Measurements from ENCODE around the gene ANKEF1. TPM values are rescaled to one million over a fixed set of nuclear protein-coding genes. Genes with fewer than 3 reads are reported as not detected.
"Not testable (repeated sequence)": the region's sequence is repeated elsewhere in the genome, so short reads cannot be mapped to it uniquely, and the experiment has no call there.

The ANKEF1 gene
- total RNA-seq, 4 donors from 2014 or later: 10.1 to 14.2 (median 11.5) TPM

DNA sequence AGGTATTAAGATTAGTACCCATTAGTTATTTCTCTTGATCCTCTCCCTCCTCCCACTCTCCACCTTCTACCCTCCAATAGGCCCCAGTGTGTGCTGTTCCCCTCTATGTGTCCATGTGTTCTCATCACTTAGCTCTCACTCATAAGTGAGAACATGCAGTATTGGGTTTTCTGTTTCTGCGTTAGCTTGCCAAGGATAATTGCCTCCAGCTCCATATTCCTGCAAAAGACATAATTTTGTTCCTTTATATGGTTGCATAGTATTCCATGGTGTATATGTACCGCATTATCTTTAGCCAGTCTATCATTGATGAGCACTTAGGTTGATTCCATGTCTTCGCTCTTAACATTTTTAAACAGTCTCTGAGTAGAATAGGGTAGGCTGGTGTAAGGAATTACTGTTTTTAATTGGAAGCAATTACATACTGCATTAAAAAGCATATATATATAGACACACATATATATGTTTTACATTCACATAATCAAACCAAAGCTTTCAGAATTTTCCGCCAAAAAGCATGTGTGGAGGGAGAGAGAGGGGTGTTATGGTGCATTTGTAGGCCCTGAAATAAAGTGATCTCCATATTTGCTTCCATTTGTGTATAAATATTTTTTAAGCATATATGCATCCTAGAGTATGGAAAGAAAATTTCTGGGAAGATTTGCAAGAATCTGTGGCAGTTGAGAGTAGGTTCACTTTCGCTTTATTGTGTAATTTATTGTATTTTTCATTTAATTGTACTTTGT is 709 bp upstream of the ANKEF1 start:
- TF ChIP-seq, protein P1, sequence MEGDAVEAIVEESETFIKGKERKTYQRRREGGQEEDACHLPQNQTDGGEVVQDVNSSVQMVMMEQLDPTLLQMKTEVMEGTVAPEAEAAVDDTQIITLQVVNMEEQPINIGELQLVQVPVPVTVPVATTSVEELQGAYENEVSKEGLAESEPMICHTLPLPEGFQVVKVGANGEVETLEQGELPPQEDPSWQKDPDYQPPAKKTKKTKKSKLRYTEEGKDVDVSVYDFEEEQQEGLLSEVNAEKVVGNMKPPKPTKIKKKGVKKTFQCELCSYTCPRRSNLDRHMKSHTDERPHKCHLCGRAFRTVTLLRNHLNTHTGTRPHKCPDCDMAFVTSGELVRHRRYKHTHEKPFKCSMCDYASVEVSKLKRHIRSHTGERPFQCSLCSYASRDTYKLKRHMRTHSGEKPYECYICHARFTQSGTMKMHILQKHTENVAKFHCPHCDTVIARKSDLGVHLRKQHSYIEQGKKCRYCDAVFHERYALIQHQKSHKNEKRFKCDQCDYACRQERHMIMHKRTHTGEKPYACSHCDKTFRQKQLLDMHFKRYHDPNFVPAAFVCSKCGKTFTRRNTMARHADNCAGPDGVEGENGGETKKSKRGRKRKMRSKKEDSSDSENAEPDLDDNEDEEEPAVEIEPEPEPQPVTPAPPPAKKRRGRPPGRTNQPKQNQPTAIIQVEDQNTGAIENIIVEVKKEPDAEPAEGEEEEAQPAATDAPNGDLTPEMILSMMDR (IDR thresholded peaks at IDR 0.05): no peak
- TF ChIP-seq POLR2A (IDR thresholded peaks at IDR 0.05): no peak
- Histone ChIP-seq H3K27me3 (no peaks in the 10 kb centered on the region), H3K4me3 (replicated peaks in 1 of 3) (no peak overlapping the region), H3K27ac (no peak overlapping the region), H3K36me3 (no peaks in the 10 kb centered on the region), H3K9me3 (no peaks in the 10 kb centered on the region), H3K4me1 (peaks cover 3 to 7% of the 10 kb centered on the region in 2 donors)
- intact Hi-C loops (cut with DNase I): no loop called here
- WGBS, 2 donors: 83 to 87% methylated on average over 5 of the region's 5 CpGs
- no peak for DNase-seq

DNA sequence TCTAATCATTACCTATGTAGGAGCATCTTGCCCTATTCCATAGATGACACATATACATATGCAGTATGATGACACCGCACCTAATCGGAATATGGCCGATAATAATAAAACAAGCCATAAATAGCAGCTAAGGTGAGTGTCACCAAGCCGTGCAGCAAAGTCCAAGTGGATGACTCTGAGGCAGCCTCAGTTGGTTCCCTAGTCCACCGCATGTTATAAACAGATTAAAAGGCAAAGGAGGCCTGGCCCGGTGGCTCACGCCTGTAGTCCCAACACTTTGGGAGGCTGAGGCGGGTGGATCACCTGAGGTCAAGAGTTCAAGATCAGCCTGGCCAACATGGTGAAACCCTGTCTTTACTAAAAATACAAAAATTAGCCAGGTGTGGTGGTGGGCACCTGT is 1.5 kb downstream of the ANKEF1 start:
- H3K4me1 ChIP-seq; H3K4me3 ChIP-seq (replicated peaks in 1 of 3); intact Hi-C loops (cut with DNase I); H3K36me3 ChIP-seq; DNase-seq; H3K27me3 ChIP-seq; H3K9me3 ChIP-seq; H3K27ac ChIP-seq: not testable (repeated sequence)
- WGBS, 2 donors: 96 to 99% methylated on average over 8 of the region's 8 CpGs

DNA sequence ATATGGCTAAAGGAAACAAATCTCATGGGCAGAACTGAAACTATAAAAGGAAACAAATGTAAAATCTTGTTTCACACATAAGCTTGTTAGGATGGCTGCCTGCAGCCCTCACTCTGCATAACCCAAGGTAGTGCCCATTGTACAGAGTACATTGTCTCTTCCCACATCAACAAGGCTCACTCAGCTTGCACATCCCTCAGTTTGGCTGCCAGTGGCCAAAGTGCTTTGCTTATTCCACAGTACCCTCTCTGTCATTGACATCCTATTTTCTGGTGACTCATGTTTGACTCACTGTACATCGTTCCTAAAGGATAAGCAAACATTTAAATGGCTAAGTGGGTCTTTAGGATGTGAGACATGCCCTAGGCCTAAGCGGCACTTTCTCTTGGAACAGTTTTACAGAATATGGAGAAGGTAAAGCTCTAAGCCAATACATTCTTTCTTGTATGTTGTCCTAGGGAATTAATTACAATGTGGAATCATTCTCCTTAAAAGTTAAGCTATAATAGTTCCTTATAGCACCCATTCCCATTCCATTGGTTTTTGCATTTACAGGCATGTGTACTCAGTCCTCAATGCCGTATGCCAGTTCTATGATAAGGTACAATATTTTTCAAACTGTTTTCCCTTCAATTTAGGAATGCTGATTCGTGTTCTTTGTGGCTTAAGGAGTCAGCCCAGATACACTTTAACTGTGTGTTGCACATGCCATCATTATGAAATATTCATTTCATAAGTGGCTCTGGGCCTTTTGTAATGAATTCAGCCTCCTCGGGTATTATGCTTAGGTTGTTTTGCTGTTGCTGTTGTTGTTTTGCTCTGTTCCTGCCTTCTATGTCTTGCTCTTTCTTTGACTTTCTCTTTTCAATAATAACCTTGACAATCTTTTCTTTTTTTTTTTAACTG is 5.5 kb downstream of the ANKEF1 start:
- WGBS, 2 donors: 85 to 87% methylated on average over 5 of the region's 5 CpGs
- Histone ChIP-seq H3K27me3 (no peaks in the 10 kb centered on the region), H3K9me3 (no peaks in the 10 kb centered on the region), H3K4me1 (peaks cover 3 to 6% of the 10 kb centered on the region in 2 donors), H3K4me3 (replicated peaks in 1 of 3) (no peak overlapping the region), H3K27ac (no peak overlapping the region), H3K36me3 (no peaks in the 10 kb centered on the region)
- no peak for DNase-seq
- intact Hi-C loops (cut with DNase I): no loop called here
- TF ChIP-seq POLR2A (IDR thresholded peaks at IDR 0.05): no peak
- TF ChIP-seq, protein P1 (IDR thresholded peaks at IDR 0.05): no peak

DNA sequence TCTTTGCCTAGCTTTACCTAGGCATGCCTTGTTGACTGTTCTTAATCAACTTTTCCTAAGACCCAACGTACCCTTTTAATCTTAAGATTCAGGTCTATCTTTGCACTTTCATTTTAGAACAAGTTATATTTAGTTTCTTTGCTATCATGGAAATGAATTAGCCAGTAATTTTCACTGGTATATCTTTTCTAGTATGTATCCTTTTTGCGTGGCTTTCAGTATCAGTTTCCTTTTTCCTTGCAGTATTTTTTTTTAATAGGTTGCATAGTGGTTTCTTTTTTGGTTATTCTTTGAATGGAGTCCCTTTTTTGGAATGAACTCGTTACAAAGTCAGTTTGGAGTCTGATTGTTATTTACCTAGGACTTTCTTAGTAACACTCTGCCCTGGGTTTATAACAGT is 7.3 kb downstream of the ANKEF1 start:
- no peaks in the 10 kb centered on the region for H3K9me3 ChIP-seq
- no peak overlapping the region for H3K27ac ChIP-seq
- no peak for TF ChIP-seq POLR2A (IDR thresholded peaks at IDR 0.05)
- TF ChIP-seq, protein P1 (IDR thresholded peaks at IDR 0.05): no peak
- no peaks in the 10 kb centered on the region for H3K27me3 ChIP-seq
- H3K4me1 ChIP-seq: no peaks in the 10 kb centered on the region
- WGBS, 2 donors: 78 to 86% methylated on average over 3 of the region's 3 CpGs
- H3K4me3 ChIP-seq (replicated peaks in 1 of 3): no peak overlapping the region
- intact Hi-C loops (cut with DNase I): no loop called here
- H3K36me3 ChIP-seq: no peaks in the 10 kb centered on the region
- no peak for DNase-seq

DNA sequence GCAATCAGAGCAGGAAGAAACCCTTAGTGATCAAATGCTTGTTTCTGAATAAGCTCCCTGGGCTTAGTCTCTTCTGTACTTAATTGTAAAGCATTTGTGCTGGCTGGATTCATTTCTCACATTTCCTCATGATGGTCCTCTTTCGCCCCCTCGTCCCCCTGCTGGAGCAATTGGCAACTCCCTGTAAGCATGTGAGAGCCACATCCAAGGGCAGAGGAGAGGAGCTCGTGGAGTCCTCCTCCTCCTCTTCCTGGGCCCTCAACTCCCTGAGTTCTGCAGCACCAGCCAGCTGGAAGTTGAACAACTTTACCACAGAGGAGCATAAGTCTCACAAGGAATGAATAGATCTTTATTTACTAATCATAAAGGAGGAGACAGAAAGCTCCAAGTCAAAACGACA is 12.6 kb downstream of the ANKEF1 start:
- no peak for DNase-seq
- no peak overlapping the region for H3K4me3 ChIP-seq (replicated peaks in 1 of 3)
- no peaks in the 10 kb centered on the region for H3K36me3 ChIP-seq
- H3K9me3 ChIP-seq: no peaks in the 10 kb centered on the region
- H3K27ac ChIP-seq: no peak overlapping the region
- WGBS, 2 donors: 52% methylated on average over 4 of the region's 4 CpGs
- no peaks in the 10 kb centered on the region for H3K4me1 ChIP-seq
- no peak for TF ChIP-seq POLR2A (IDR thresholded peaks at IDR 0.05)
- TF ChIP-seq, protein P1 (IDR thresholded peaks at IDR 0.05): no peak
- H3K27me3 ChIP-seq: no peaks in the 10 kb centered on the region
- intact Hi-C loops (cut with DNase I): no loop called here

Data from thyroid gland (tissue), 4 donors.